Pulmonary artery endothelial cell (primary cell): Measurements from ENCODE around the gene SCUBE1. TPM values are rescaled to one million over a fixed set of nuclear protein-coding genes. Genes with fewer than 3 reads are reported as not detected.
"Not testable (repeated sequence)": the region's sequence is repeated elsewhere in the genome, so short reads cannot be mapped to it uniquely, and the experiment has no call there.

ENCODE experiments used
- DNase-seq: peaks from one replicate; pipeline ENCODE4 v3.0.0-alpha.2; 2011; ENCODE audit warnings: low read depth, low spot score
- total RNA-seq: library from RNA; depleted of rRNA; stranded (reverse); fragments of >200 nt; gene quantifications from 2 replicates; pipeline ENCODE4 v1.2.3, GENCODE V29; 2014

Gene SCUBE1
- total RNA-seq, 1 donor from 2014 or later = not detected

GRCh38 chr22:43356881-43357280, 13.7 kb upstream of the SCUBE1 start:
- no peak for DNase-seq

DNA sequence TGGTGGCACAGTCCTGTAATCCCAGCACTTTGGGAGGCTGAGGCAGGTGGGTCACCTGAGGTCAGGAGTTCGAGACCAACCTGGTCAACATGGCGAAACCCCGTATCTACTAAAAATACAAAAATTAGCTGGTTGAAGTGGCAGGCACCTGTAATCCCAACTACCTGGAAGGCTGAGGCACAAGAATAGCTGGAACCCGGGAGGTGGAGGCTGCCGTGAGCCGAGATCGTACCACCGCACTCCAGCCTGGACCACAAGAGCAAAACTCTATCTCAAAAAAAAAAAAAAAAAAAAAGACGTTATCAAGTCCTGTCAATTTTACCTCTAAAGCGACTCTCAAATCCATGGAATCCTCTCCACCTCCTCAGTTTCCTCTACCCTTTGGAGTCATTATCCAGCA, 12.5 kb upstream of the SCUBE1 start:
- DNase-seq = not testable (repeated sequence)

DNA sequence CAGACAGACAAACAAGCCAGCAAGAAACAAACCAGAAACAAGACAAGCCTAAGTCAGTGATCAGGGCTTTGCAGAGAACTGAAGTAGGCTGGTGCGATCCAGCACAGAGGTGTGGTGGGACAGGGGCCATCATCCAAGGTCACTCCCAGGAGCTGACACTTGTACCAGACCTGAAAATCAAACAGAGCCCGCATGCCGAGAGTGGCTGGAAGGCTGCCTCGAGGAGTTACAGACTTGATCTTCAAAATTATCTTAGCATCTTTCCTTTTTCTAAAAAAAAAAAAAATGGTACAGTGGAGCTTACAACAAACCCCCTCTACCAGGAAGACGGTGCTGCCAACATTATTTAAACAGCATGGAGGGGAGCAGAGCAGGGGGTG, 8.8 kb upstream of the SCUBE1 start:
- DNase-seq = no peak

- no peak for DNase-seq
Measured at GRCh38 chr22:43349636-43350035, 6.5 kb upstream of the SCUBE1 start.

GRCh38 chr22:43346521-43346929, 3.4 kb upstream of the SCUBE1 start:
- DNase-seq = no peak

GRCh38 chr22:43345761-43346301, 2.7 kb upstream of the SCUBE1 start:
- no peak for DNase-seq

- no peak for DNase-seq
Measured at GRCh38 chr22:43345356-43345755, 2.2 kb upstream of the SCUBE1 start.

GRCh38 chr22:43344520-43344787, 1.3 kb upstream of the SCUBE1 start:
- no peak for DNase-seq

DNA sequence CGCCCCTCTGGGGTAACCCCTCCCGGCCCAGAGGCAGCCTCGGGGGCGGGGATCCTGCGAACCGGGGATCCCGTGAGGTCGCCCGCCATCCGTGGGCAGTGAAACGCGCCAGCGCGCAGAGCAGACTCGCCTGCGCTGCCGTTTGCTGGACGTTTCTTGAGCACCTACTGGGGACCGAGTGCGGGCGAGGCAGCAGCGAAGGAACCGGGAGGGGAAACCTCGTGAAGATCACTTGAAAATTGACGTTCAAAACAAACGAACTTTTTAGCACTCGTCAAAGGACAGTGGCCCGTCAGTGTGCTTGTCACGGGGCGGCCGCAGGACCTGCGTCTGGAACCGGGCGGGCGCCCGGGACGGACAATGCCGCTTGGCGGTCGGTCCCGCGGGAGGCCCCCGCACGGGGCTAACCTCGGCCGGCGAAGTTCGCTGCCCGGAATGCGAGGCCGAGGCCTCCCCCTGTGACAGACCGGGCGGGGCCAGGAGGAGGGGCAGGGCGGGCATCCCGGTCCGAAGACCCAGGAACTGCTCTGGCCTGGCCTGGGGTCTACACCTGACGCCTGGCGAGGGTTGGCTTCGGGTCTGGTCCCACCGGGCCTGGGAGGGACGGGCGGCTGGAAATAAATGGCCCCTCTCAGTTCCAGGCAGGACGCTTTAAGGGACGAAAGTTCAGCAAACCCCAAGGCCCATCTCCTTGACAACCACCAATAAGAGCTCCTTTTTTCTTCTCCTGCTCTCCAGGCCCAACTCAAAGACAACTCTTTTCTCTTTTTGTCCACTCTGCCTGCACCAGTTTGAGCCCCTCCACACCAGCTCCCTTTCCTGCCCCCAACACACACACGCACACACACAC, 723 bp upstream of the SCUBE1 start:
- no peak for DNase-seq

- no peak for DNase-seq
Measured at GRCh38 chr22:43342347-43343261, 568 bp downstream of the SCUBE1 start.

- no peak for DNase-seq
Measured at GRCh38 chr22:43341565-43341964, 1.6 kb downstream of the SCUBE1 start.

GRCh38 chr22:43338766-43339345, 4.3 kb downstream of the SCUBE1 start:
- no peak for DNase-seq

- DNase-seq = no peak
Measured at GRCh38 chr22:43337946-43338345, 5.2 kb downstream of the SCUBE1 start.

DNA sequence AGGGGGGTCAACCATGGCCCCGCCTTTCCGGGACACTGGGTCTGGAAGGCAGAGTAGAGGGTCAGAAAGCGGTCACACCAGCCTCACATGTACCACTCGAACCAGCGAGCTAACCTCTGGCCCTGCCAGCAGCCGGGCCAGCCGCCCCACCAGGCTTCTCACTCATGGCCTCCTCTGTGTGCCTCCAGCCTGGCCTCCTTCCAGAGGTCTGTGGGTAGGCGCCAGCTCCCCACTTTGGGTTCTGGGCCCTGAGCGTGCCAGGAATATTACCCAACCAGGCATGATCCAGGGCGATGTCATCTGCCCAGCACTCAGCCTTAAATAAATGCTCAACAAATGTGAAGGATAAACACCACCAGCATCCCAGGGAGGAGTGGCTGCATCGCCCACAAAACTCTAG, 5.8 kb downstream of the SCUBE1 start:
- no peak for DNase-seq

DNA sequence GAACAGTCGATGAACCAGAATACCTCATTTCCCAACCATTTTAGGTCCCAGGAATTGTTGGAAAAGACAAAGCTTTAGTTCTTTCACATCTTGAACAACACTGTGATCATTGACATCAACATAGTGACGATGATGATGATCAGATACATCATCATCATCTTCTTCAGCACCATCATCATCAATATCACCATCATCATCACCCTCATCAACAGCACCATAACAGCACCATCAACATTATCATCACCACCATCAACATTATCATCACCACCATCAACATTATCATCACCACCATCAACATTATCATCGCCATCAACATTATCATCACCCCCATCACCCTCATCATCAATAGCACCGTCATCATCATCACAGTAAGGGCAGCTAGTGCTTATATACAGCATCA, 8.8 kb downstream of the SCUBE1 start:
- DNase-seq = no peak

GRCh38 chr22:43333978-43334377, 9.2 kb downstream of the SCUBE1 start:
- no peak for DNase-seq

GRCh38 chr22:43333156-43333555, 10.0 kb downstream of the SCUBE1 start:
- no peak for DNase-seq

DNA sequence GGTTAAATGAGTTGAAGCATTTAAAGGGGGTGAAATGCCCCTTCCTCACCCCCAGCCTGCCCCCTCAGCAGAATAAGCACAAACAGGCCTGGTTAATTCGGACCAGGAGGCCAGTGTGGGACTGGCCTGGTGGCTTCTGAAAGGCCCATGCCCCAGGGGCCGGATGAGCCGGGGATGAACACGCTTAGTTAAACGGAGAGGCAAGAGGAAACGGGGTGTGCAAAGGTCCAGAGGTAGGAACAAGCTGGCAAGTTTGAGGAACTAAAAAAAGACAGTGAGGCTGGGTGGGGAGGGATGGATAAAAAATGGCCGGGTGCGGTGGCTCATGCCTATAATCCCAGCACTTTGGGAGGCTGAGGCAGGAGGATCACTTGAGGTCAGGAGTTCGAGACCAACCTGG, 11.5 kb downstream of the SCUBE1 start:
- no peak for DNase-seq

GRCh38 chr22:43331069-43331451, 12.1 kb downstream of the SCUBE1 start:
- no peak for DNase-seq

- no peak for DNase-seq
Measured at GRCh38 chr22:43330178-43331068, 12.7 kb downstream of the SCUBE1 start.

- DNase-seq = no peak
Measured at GRCh38 chr22:43329061-43329460, 14.1 kb downstream of the SCUBE1 start.
